ENCODE results near the gene OTOS. TPM values are rescaled to one million over a fixed set of nuclear protein-coding genes. Genes with fewer than 3 reads are reported as not detected.

Gene OTOS
- total RNA-seq, 1 experiment from 2014 or later, result not detected

- Histone ChIP-seq H3K27ac (ENCODE audit: low read length) (no peak overlapping the region), H3K9me3 (ENCODE audit: control insufficient read depth, insufficient read depth, low read depth, low read length) (no peaks in the 10 kb centered on the region), H3K27me3 (ENCODE audit: control insufficient read depth, insufficient read depth, low read length) (no peaks in the 10 kb centered on the region), H3K4me1 (ENCODE audit: control insufficient read depth, insufficient read depth, low read length) (no peaks in the 10 kb centered on the region), H3K36me3 (ENCODE audit: control insufficient read depth, insufficient read depth, low read length) (no peaks in the 10 kb centered on the region), H3K4me3 (ENCODE audit: low read depth in 2 of 2, low read length in 2 of 2) (no peak overlapping the region)
- intact Hi-C loops (cut with micrococcal nuclease; ENCODE audit: unreplicated experiment) (no loop called here), in situ Hi-C loops (cut with HindIII; ENCODE audit: low pct_unique_long_range_greater_than_20kb, low sequenced_read_pairs) (no loop called here)
- no peak for ATAC-seq
- POLR2A ChIA-PET, result no interaction called here
- TF ChIP-seq TCF7L2 (IDR thresholded peaks at IDR 0.05; ENCODE audit: low read depth, low read length) (no peak), SIN3A (IDR thresholded peaks at IDR 0.05; ENCODE audit: borderline replicate concordance, insufficient read depth, low read depth, low read length) (no peak), CTCF (IDR thresholded peaks at IDR 0.05) (no peak), POLR2AphosphoS5 (IDR thresholded peaks at IDR 0.05; ENCODE audit: low read depth, low read length) (no peak)
- TF ChIP-seq, protein P1, sequence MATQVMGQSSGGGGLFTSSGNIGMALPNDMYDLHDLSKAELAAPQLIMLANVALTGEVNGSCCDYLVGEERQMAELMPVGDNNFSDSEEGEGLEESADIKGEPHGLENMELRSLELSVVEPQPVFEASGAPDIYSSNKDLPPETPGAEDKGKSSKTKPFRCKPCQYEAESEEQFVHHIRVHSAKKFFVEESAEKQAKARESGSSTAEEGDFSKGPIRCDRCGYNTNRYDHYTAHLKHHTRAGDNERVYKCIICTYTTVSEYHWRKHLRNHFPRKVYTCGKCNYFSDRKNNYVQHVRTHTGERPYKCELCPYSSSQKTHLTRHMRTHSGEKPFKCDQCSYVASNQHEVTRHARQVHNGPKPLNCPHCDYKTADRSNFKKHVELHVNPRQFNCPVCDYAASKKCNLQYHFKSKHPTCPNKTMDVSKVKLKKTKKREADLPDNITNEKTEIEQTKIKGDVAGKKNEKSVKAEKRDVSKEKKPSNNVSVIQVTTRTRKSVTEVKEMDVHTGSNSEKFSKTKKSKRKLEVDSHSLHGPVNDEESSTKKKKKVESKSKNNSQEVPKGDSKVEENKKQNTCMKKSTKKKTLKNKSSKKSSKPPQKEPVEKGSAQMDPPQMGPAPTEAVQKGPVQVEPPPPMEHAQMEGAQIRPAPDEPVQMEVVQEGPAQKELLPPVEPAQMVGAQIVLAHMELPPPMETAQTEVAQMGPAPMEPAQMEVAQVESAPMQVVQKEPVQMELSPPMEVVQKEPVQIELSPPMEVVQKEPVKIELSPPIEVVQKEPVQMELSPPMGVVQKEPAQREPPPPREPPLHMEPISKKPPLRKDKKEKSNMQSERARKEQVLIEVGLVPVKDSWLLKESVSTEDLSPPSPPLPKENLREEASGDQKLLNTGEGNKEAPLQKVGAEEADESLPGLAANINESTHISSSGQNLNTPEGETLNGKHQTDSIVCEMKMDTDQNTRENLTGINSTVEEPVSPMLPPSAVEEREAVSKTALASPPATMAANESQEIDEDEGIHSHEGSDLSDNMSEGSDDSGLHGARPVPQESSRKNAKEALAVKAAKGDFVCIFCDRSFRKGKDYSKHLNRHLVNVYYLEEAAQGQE (IDR thresholded peaks at IDR 0.05; ENCODE audit: insufficient read depth in 1 of 2, low read depth in 2 of 2, low read length in 1 of 2), result no peak
- CTCF ChIA-PET, result no interaction called here
- no TSS peak for BruUV-seq (replicated peaks)
- no peak for DNase-seq (ENCODE audit: low read depth, low spot score)
These were observed 23.6 kb upstream of the OTOS start for GRCh38 chr2:240163844-240164574.

DNA sequence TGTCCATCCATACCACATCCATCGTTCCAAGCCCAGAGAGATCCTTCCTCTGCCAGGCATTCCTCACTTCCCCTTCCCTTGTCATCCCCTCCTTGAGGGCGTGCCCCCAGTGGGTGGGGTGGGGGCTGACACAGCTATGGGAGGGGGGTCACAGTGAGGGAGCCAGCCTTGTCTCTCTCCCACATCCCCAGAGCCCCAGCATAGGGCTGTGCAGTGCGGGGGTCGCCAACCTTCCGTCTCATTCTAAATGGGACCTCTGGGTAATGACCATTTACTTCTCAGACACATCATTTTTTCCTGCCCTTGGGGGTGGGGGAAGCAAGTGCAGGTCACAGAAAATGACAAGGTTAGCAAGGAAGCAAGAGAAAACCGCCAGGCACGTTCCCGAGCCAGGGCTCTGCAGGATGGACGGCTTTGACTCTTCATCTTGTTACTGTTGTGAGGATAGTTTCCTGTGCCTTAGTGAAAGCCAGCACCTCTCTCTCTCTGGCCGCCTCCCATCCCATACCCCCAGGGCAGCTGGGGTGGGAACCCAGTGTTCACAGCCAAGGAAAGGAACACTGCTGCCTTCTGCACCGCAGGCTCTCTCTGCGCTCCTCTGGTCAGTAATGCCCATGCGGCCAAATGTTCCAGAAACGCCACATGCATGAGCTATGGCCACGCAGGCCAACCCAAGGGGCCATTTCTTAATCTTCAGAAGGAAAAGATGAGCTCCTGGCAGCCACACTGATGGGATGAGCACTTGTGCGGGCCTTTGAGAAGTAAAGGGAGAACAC, 22.7 kb upstream of the OTOS start:
- no peak overlapping the region for H3K27ac ChIP-seq (ENCODE audit: low read length)
- ChIA-PET CTCF (no interaction called here), POLR2A (no interaction called here)
- H3K4me3 ChIP-seq (ENCODE audit: low read depth in 2 of 2, low read length in 2 of 2), result no peak overlapping the region
- no peaks in the 10 kb centered on the region for H3K9me3 ChIP-seq (ENCODE audit: control insufficient read depth, insufficient read depth, low read depth, low read length)
- no peaks in the 10 kb centered on the region for H3K4me1 ChIP-seq (ENCODE audit: control insufficient read depth, insufficient read depth, low read length)
- no TSS peak for BruUV-seq (replicated peaks)
- no peaks in the 10 kb centered on the region for H3K27me3 ChIP-seq (ENCODE audit: control insufficient read depth, insufficient read depth, low read length)
- DNase-seq (ENCODE audit: low read depth, low spot score), result no peak
- H3K36me3 ChIP-seq (ENCODE audit: control insufficient read depth, insufficient read depth, low read length), result no peaks in the 10 kb centered on the region
- intact Hi-C loops (cut with micrococcal nuclease; ENCODE audit: unreplicated experiment) (no loop called here), in situ Hi-C loops (cut with HindIII; ENCODE audit: low pct_unique_long_range_greater_than_20kb, low sequenced_read_pairs) (no loop called here)
- no peak for ATAC-seq
- TF ChIP-seq TCF7L2 (IDR thresholded peaks at IDR 0.05; ENCODE audit: low read depth, low read length) (no peak), CTCF (IDR thresholded peaks at IDR 0.05) (no peak), SIN3A (IDR thresholded peaks at IDR 0.05; ENCODE audit: borderline replicate concordance, insufficient read depth, low read depth, low read length) (no peak), POLR2AphosphoS5 (IDR thresholded peaks at IDR 0.05; ENCODE audit: low read depth, low read length) (no peak)
- TF ChIP-seq, protein P1 (IDR thresholded peaks at IDR 0.05; ENCODE audit: insufficient read depth in 1 of 2, low read depth in 2 of 2, low read length in 1 of 2), result no peak
